Nephron (organoid): ENCODE data around the gene FAM25A.
"Not testable (repeated sequence)": the region's sequence is repeated elsewhere in the genome, so short reads cannot be mapped to it uniquely, and the experiment has no call there.

Source experiments
- H3K27ac Mint-ChIP-seq, 3 experiments: 2 replicates each; pipeline ENCODE4 v1.8.0; 2020; ENCODE audit warnings: mixed read lengths in 3 of 3, mild to moderate bottlenecking in 2 of 3, moderate library complexity in 1 of 3
- H3K27me3 Mint-ChIP-seq: 2 replicates; pipeline ENCODE4 v1.8.0; 2021; ENCODE audit warnings: low read depth, mild to moderate bottlenecking, moderate library complexity, mixed read lengths
- H3K36me3 Mint-ChIP-seq: 2 replicates; pipeline ENCODE4 v1.8.0; 2020; ENCODE audit warnings: low read depth, mixed read lengths
- H3K4me1 Mint-ChIP-seq: 2 replicates; pipeline ENCODE4 v1.8.0; 2020; ENCODE audit warnings: mixed read lengths
- H3K4me3 Mint-ChIP-seq, 3 experiments: 2 replicates each; pipeline ENCODE4 v1.8.0; 2020; ENCODE audit warnings: mild to moderate bottlenecking in 3 of 3, mixed read lengths in 3 of 3, moderate library complexity in 2 of 3
- H3K9me3 Mint-ChIP-seq: 2 replicates; pipeline ENCODE4 v1.8.0; 2020; ENCODE audit warnings: mixed read lengths
- CTCF ChIP-seq, 3 experiments: fragments of 200-600 bp; sonication (generic); IDR thresholded peaks; one replicate each; pipeline ENCODE4 v1.5.0; 2021; ENCODE audit warnings: antibody characterized with exemption in 3 of 3; ENCODE audit not compliant: unreplicated experiment in 3 of 3

FAM25A gene

DNA sequence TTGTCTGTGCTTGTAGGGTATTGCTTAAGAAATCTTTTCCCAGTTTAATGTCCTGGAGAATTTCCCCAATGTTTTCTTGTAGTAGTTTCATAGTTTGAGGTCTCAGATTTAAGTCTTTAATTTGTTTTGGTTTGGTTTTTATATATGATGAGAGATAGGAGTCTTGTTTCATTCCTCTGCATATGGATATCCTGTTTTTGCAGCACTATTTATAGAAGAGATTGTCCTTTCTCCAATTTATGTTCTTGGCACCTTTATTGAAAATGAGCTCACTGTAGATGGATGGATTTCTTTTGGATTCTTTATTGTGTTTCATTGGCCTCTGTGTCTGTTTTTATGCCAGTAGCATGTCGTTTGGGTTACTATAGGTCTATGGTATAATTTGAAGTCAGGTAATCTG lies 31.6 kb upstream of the FAM25A start:
- H3K9me3 Mint-ChIP-seq: no peaks in the 10 kb centered on the region
- H3K4me3 Mint-ChIP-seq: no peak overlapping the region
- no peaks in the 10 kb centered on the region for H3K36me3 Mint-ChIP-seq
- TF ChIP-seq CTCF (IDR thresholded peaks at IDR 0.05; ENCODE audit: unreplicated experiment in 3 of 3): no peak
- H3K27ac Mint-ChIP-seq: no peak overlapping the region
- H3K4me1 Mint-ChIP-seq: no peaks in the 10 kb centered on the region
- H3K27me3 Mint-ChIP-seq: no peaks in the 10 kb centered on the region

GRCh38 chr10:86991362-86991761 lies 28.7 kb upstream of the FAM25A start:
- not testable (repeated sequence) for H3K36me3 Mint-ChIP-seq, H3K9me3 Mint-ChIP-seq

GRCh38 chr10:86992456-86992855 lies 27.6 kb upstream of the FAM25A start:
- Mint-ChIP-seq H3K36me3 (no peaks in the 10 kb centered on the region), H3K4me1 (no peaks in the 10 kb centered on the region), H3K27ac (no peak overlapping the region), H3K27me3 (no peaks in the 10 kb centered on the region), H3K9me3 (no peaks in the 10 kb centered on the region), H3K4me3 (no peak overlapping the region)
- no peak for TF ChIP-seq CTCF (IDR thresholded peaks at IDR 0.05; ENCODE audit: unreplicated experiment in 3 of 3)

More at GRCh38 chr10:86991362-86991761, 28.7 kb upstream of the FAM25A start:
- H3K4me1 Mint-ChIP-seq, H3K4me3 Mint-ChIP-seq, H3K27me3 Mint-ChIP-seq, H3K27ac Mint-ChIP-seq: not testable (repeated sequence)

GRCh38 chr10:86992929-86993328 lies 27.2 kb upstream of the FAM25A start:
- Mint-ChIP-seq H3K27ac (no peak overlapping the region), H3K36me3 (no peaks in the 10 kb centered on the region), H3K4me1 (no peaks in the 10 kb centered on the region), H3K9me3 (no peaks in the 10 kb centered on the region), H3K27me3 (no peaks in the 10 kb centered on the region), H3K4me3 (no peak overlapping the region)
- TF ChIP-seq CTCF (IDR thresholded peaks at IDR 0.05; ENCODE audit: unreplicated experiment in 3 of 3): no peak

- not testable (repeated sequence) for H3K9me3 Mint-ChIP-seq, H3K27ac Mint-ChIP-seq, H3K36me3 Mint-ChIP-seq, H3K4me3 Mint-ChIP-seq, H3K4me1 Mint-ChIP-seq, H3K27me3 Mint-ChIP-seq
Measured at GRCh38 chr10:86999802-87000403, 20.2 kb upstream of the FAM25A start.

DNA sequence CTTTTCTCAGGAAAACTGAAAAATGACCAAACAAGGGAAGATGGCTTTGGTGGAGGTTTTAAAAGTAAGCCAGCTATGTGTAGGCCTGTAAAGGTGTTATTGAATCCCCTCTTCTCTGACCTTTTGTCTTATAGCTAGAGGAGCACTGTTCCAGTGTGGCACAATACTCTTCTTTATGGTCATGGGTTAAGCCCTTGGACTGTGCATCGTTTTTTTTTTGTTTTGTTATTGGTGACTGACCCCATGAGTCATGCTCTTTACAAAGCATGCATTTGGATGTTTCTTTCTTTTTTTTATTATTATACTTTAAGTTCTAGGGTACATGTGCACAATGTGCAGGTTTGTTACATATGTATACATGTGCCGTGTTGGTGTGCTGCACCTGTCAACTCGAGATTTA lies 19.6 kb upstream of the FAM25A start:
- no peaks in the 10 kb centered on the region for H3K27me3 Mint-ChIP-seq
- H3K4me3 Mint-ChIP-seq: no peak overlapping the region
- H3K9me3 Mint-ChIP-seq: no peaks in the 10 kb centered on the region
- no peaks in the 10 kb centered on the region for H3K4me1 Mint-ChIP-seq
- H3K27ac Mint-ChIP-seq: no peak overlapping the region
- TF ChIP-seq CTCF (IDR thresholded peaks at IDR 0.05; ENCODE audit: unreplicated experiment in 3 of 3): no peak
- H3K36me3 Mint-ChIP-seq: no peaks in the 10 kb centered on the region

GRCh38 chr10:87007124-87007523 lies 13.0 kb upstream of the FAM25A start:
- H3K27ac Mint-ChIP-seq, H3K36me3 Mint-ChIP-seq, H3K9me3 Mint-ChIP-seq, H3K4me1 Mint-ChIP-seq, H3K27me3 Mint-ChIP-seq, H3K4me3 Mint-ChIP-seq: not testable (repeated sequence)

GRCh38 chr10:87007674-87008073 lies 12.4 kb upstream of the FAM25A start:
- H3K36me3 Mint-ChIP-seq, H3K9me3 Mint-ChIP-seq, H3K27me3 Mint-ChIP-seq, H3K4me3 Mint-ChIP-seq, H3K4me1 Mint-ChIP-seq, H3K27ac Mint-ChIP-seq: not testable (repeated sequence)

GRCh38 chr10:87008303-87008702 lies 11.8 kb upstream of the FAM25A start:
- H3K4me1 Mint-ChIP-seq, H3K27ac Mint-ChIP-seq, H3K27me3 Mint-ChIP-seq, H3K36me3 Mint-ChIP-seq, H3K4me3 Mint-ChIP-seq, H3K9me3 Mint-ChIP-seq: not testable (repeated sequence)

- not testable (repeated sequence) for H3K36me3 Mint-ChIP-seq, H3K9me3 Mint-ChIP-seq, H3K27me3 Mint-ChIP-seq, H3K4me1 Mint-ChIP-seq, H3K4me3 Mint-ChIP-seq, H3K27ac Mint-ChIP-seq
Measured at GRCh38 chr10:87009134-87009696, 10.9 kb upstream of the FAM25A start.

GRCh38 chr10:87013528-87013927 lies 6.6 kb upstream of the FAM25A start:
- not testable (repeated sequence) for H3K36me3 Mint-ChIP-seq, H3K9me3 Mint-ChIP-seq, H3K4me1 Mint-ChIP-seq, H3K4me3 Mint-ChIP-seq, H3K27me3 Mint-ChIP-seq, H3K27ac Mint-ChIP-seq
